Fibroblast of lung (primary cell): ENCODE measurements around the gene MOB1B.

Experiments used
- CTCF ChIP-seq, 2 donors: IDR thresholded peaks in 1 of 2; conservative IDR thresholded peaks in 1 of 2; 1 replicate in 1 of 2; 2 replicates in 1 of 2; pipeline ENCODE4 v1.5.1; 2011 to 2012; ENCODE audit warnings: low read length in 2 of 2, control low read depth in 1 of 2, inconsistent platforms in 1 of 2, low read depth in 1 of 2, mild to moderate bottlenecking in 1 of 2
- EZH2 ChIP-seq: IDR thresholded peaks from 2 replicates; pipeline ENCODE4 v1.5.1; 2012; ENCODE audit warnings: low read length, control low read depth, mild to moderate bottlenecking; ENCODE audit errors: missing control alignments

GRCh38 chr4:70984589-70984988, 82.4 kb downstream of the MOB1B start:
- TF ChIP-seq CTCF (conservative IDR thresholded peaks at IDR 0.05 in 1 of 2, IDR thresholded peaks at IDR 0.05 in 1 of 2; ENCODE audit: low read depth in 1 of 2, low read length in 2 of 2) = no peak
- TF ChIP-seq EZH2 = no peak
